Stomach (tissue), 19 donors: ENCODE data around the gene STEAP1. TPM values are rescaled to one million over a fixed set of nuclear protein-coding genes. Genes with fewer than 3 reads are reported as not detected.
"Not testable (repeated sequence)": the region's sequence is repeated elsewhere in the genome, so short reads cannot be mapped to it uniquely, and the experiment has no call there.

Experiments used
- DNase-seq, 2 donors: peaks; one replicate each; pipeline versions ENCODE4 v3.0.0 to v3.0.0-alpha.2; 2013 to 2019
- H3K27ac ChIP-seq, 5 donors: fragments of 200-600 bp in 4 of 5; sonication (generic) in 4 of 5; one replicate each; pipeline ENCODE4 v1.5.1; 2013 to 2019; ENCODE audit warnings: mild to moderate bottlenecking in 1 of 5, moderate library complexity in 1 of 5
- H3K27me3 ChIP-seq, 3 donors: fragments of 200-600 bp; sonication (generic); one replicate each; pipeline ENCODE4 v1.5.1; 2017 to 2019; ENCODE audit warnings: mixed run types in 1 of 3
- H3K36me3 ChIP-seq, 4 donors: fragments of 200-600 bp; sonication (generic); 1 replicate in 3 of 4; 2 replicates in 1 of 4; pipeline ENCODE4 v1.5.1; 2016 to 2019
- H3K4me1 ChIP-seq, 4 donors: fragments of 200-600 bp; sonication (generic); one replicate each; pipeline ENCODE4 v1.5.1; 2016 to 2019
- H3K4me3 ChIP-seq, 4 donors: fragments of 200-600 bp; sonication (generic) in 3 of 4; one replicate each; pipeline ENCODE4 v1.5.1; 2016 to 2019; ENCODE audit warnings: mild to moderate bottlenecking in 1 of 4
- H3K9me3 ChIP-seq, 4 donors: fragments of 200-600 bp; sonication (generic); one replicate each; pipeline ENCODE4 v1.5.1; 2016 to 2019
- EP300 ChIP-seq: sonication (generic); formaldehyde crosslinking; IDR thresholded peaks from one replicate; pipeline ENCODE4 v1.6.1; 2017; ENCODE audit warnings: antibody characterized with exemption
- POLR2A ChIP-seq, 4 donors: fragments of 450-650 bp; IDR thresholded peaks; one replicate each; pipeline ENCODE4 v1.6.1; 2016; ENCODE audit warnings: antibody characterized with exemption in 4 of 4, control low read depth in 2 of 4, mild to moderate bottlenecking in 1 of 4, moderate library complexity in 1 of 4
- POLR2AphosphoS5 ChIP-seq, 3 donors: sonication (generic); formaldehyde crosslinking; IDR thresholded peaks; one replicate each; pipeline ENCODE4 v1.6.1; 2016; ENCODE audit warnings: antibody characterized with exemption in 3 of 3
- WGBS, 5 donors: extraction: QIAGEN DNeasy Blood & Tissue Kit in 3 of 5; methylation state at CpG; one replicate each; pipeline versions ENCODE4 v1.1.5 to v1.1.7; 2013 to 2018; 5-methylcytosine and 5-hydroxymethylcytosine counted together
- intact Hi-C: fragments of 100-400 bp; cut with DNase I; formaldehyde crosslinking; loops from one replicate; pipeline ENCODE4 v1.15.1; 2023; ENCODE audit warnings: low total_unique reads
- long read RNA-seq, 10 donors: transcript quantifications; one replicate each; lab custom pipeline, GENCODE V29; 2026
- polyA plus RNA-seq, 3 donors: library from polyadenylated mRNA; stranded (reverse); fragments of 200-250 nt; gene quantifications; one replicate each; pipeline ENCODE4 v1.2.3, GENCODE V29; 2013
- total RNA-seq, 5 donors: library from RNA; depleted of rRNA; stranded (reverse); fragments of >200 nt; gene quantifications; one replicate each; pipeline versions ENCODE4 v1.1.0 to v1.2.3, GENCODE V29; 2014 to 2016
- TF ChIP-seq, protein P1 (sequence below), 7 experiments: fragments of 450-650 bp in 4 of 7; fragments of 200-600 bp in 3 of 7; sonication (generic) in 3 of 7; IDR thresholded peaks; one replicate each; pipeline ENCODE4 v1.5.1; 2016 to 2019; ENCODE audit warnings: antibody characterized with exemption in 7 of 7, control low read depth in 2 of 7, mild to moderate bottlenecking in 1 of 7
- donor health status: healthy with polysubstance abuse.
- donor health status: Bipolar disorder and iron deficiency.
- donor health status: healthy.

Gene STEAP1
- total RNA-seq (1 to 10 TPM in 4 of 5 donors, not detected in 1; 1.8 to 8.8 (median 3.9) TPM), polyA plus RNA-seq (1 to 10 TPM; 2.0 to 9.2 (median 5.2) TPM)
- long read RNA-seq, donor 1, partial matches to known transcripts, result 0 of 3 reads
- long read RNA-seq, donor 1, other reads (novel, unspliced or antisense), result 0 of 3 reads
- long read RNA-seq, donor 2, partial matches to known transcripts, result 0 of 3 reads
- long read RNA-seq, donor 2, other reads (novel, unspliced or antisense), result 0 of 3 reads
- long read RNA-seq, donor 3, transcript STEAP1-201 (5 exons, 1,313 nt), result major isoform, 5 of 5 reads
- long read RNA-seq, donor 3, partial matches to known transcripts, result 0 of 5 reads
- long read RNA-seq, donor 3, other reads (novel, unspliced or antisense), result 0 of 5 reads
- long read RNA-seq, donor 4, result 0 reads
- long read RNA-seq, donor 5, partial matches to known transcripts, result 0 of 1 reads
- long read RNA-seq, donor 5, other reads (novel, unspliced or antisense), result 0 of 1 reads
- long read RNA-seq, donor 6, partial matches to known transcripts, result 0 of 8 reads
- long read RNA-seq, donor 6, other reads (novel, unspliced or antisense), result 0 of 8 reads
- long read RNA-seq, donor 7, transcript STEAP1-201 (5 exons, 1,313 nt), result major isoform, 6 of 6 reads
- long read RNA-seq, donor 7, partial matches to known transcripts, result 0 of 6 reads
- long read RNA-seq, donor 7, other reads (novel, unspliced or antisense), result 0 of 6 reads
- long read RNA-seq, donor 8, partial matches to known transcripts, result 0 of 5 reads
- long read RNA-seq, donor 8, other reads (novel, unspliced or antisense), result 0 of 5 reads
- long read RNA-seq, donor 9, partial matches to known transcripts, result 5 of 9 reads
- long read RNA-seq, donor 9, other reads (novel, unspliced or antisense), result 0 of 9 reads
- long read RNA-seq, donor 10, transcript STEAP1-201 (5 exons, 1,313 nt), result major isoform, 6 of 6 reads
- long read RNA-seq, donor 10, partial matches to known transcripts, result 0 of 6 reads
- long read RNA-seq, donor 10, other reads (novel, unspliced or antisense), result 0 of 6 reads

DNA sequence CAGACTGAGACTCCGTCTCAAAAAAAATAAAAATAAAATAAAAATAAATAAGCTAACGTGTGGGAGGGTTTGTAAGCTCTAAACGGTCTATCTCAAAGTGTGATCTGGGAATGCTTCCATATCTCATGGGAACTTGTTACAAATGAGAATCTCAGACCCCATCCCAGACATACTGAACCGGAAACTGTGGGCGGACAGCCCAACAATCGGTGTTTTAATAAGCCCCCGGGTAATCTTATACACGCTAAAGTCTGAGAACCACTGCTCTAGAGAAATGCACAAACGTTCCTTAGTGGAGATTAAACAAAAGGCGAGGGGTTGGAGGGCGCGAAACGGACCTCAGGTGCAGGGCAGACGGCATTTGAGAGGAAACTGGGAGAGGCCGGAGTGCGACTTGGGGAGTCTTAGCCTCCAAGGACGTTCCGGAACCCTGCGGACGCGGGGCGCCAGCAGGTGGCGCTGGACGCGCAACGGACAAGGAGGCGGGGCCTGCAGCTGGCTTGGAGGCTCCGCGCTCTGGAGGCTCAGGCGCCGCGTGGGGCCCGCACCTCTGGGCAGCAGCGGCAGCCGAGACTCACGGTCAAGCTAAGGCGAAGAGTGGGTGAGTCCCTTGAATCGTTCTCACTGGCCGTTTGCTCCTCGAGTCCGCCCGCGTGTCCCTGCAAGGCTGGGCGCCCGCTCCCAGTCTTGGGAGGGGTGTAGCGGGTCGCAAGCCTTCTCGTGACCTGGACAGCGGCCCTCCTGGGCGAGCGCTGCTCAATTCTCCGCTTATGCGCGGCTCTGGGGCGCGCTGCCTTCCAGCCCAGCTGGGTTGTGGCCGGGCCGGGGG, at the start of gene STEAP1:
Gene STEAP1, plus strand, starts transcription at position 527 of the 829 bp plus-strand sequence. CDS start 5,320 bp downstream, outside the sequence.
- Histone ChIP-seq H3K27ac (peak within 1 kb of the TSS; percentile 2 to 82 (median 79)), H3K4me3 (peak within 1 kb of the TSS; percentile 48 to 69 (median 53)), H3K4me1 (peaks cover 0 to 14% (median 7%) of the 10 kb centered on the region in 4 donors)
- not testable (repeated sequence) for H3K27me3 ChIP-seq, H3K36me3 ChIP-seq, H3K9me3 ChIP-seq
- intact Hi-C loops, result loop anchor here (10.0 kb wide), 1 partner anchor 101 kb away; no protein-coding TSS in a partner anchor
- 5 to 9% (median 8%) methylated on average over 42 to 58 of the region's 58 CpGs for WGBS, 5 donors
- TF ChIP-seq POLR2AphosphoS5 (IDR thresholded peaks at IDR 0.05), result peak in 2 of 3 donors; percentile 38 to 69
- TF ChIP-seq, protein P1, sequence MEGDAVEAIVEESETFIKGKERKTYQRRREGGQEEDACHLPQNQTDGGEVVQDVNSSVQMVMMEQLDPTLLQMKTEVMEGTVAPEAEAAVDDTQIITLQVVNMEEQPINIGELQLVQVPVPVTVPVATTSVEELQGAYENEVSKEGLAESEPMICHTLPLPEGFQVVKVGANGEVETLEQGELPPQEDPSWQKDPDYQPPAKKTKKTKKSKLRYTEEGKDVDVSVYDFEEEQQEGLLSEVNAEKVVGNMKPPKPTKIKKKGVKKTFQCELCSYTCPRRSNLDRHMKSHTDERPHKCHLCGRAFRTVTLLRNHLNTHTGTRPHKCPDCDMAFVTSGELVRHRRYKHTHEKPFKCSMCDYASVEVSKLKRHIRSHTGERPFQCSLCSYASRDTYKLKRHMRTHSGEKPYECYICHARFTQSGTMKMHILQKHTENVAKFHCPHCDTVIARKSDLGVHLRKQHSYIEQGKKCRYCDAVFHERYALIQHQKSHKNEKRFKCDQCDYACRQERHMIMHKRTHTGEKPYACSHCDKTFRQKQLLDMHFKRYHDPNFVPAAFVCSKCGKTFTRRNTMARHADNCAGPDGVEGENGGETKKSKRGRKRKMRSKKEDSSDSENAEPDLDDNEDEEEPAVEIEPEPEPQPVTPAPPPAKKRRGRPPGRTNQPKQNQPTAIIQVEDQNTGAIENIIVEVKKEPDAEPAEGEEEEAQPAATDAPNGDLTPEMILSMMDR (IDR thresholded peaks at IDR 0.05), result peak in 5 of 7 experiments; percentile 62 to 92 (median 86)
- DNase-seq, result peak; percentile 96

GRCh38 chr7:90114972-90115371, 39.3 kb upstream of the STEAP1 start:
- DNase-seq, intact Hi-C loops: not testable (repeated sequence)

GRCh38 chr7:90118551-90119177, 35.6 kb upstream of the STEAP1 start:
- DNase-seq, result peak in 1 of 2 donors; percentile 51
- Histone ChIP-seq H3K4me3 (peak overlapping the region; percentile 46 to 58 (median 50)), H3K4me1 (peaks cover 0 to 22% (median 16%) of the 10 kb centered on the region in 4 donors), H3K27me3 (peaks cover 0 to 22% (median 16%) of the 10 kb centered on the region in 3 donors)
- intact Hi-C loops, H3K36me3 ChIP-seq, H3K27ac ChIP-seq, H3K9me3 ChIP-seq: not testable (repeated sequence)
- WGBS, 5 donors, result 1 to 4% (median 3%) methylated on average over 40 to 48 of the region's 48 CpGs

More at GRCh38 chr7:90114972-90115371, 39.3 kb upstream of the STEAP1 start:
- not testable (repeated sequence) for H3K27ac ChIP-seq, H3K4me3 ChIP-seq, H3K36me3 ChIP-seq, H3K9me3 ChIP-seq
- 0 to 24% methylated on average over 1 of the region's 1 CpG; no CpG with 5 or more reads in 3 of the 5 donors for WGBS, 5 donors
- peaks cover 0 to 19% (median 16%) of the 10 kb centered on the region in 3 donors for H3K27me3 ChIP-seq
- TF ChIP-seq, protein P1 (IDR thresholded peaks at IDR 0.05), result peak in 3 of 7 experiments; percentile 6 to 17 (median 12)
- H3K4me1 ChIP-seq, result peaks cover 0 to 19% (median 15%) of the 10 kb centered on the region in 4 donors

GRCh38 chr7:90119178-90119971, 34.9 kb upstream of the STEAP1 start:
- Histone ChIP-seq H3K27ac (no peak overlapping the region), H3K4me3 (peak overlapping the region; percentile 46 to 58 (median 50)), H3K27me3 (peaks cover 0 to 22% (median 16%) of the 10 kb centered on the region in 3 donors), H3K4me1 (peaks cover 0 to 22% (median 16%) of the 10 kb centered on the region in 4 donors), H3K36me3 (no peaks in the 10 kb centered on the region), H3K9me3 (no peaks in the 10 kb centered on the region)
- no peak for TF ChIP-seq POLR2A (IDR thresholded peaks at IDR 0.05)
- no peak for TF ChIP-seq EP300
- TF ChIP-seq, protein P1 (IDR thresholded peaks at IDR 0.05), result no peak
- no peak for TF ChIP-seq POLR2AphosphoS5 (IDR thresholded peaks at IDR 0.05)
- intact Hi-C loops, result no loop called here
- DNase-seq, result peak in 1 of 2 donors; percentile 76
- 1 to 3% (median 2%) methylated on average over 13 to 58 of the region's 58 CpGs for WGBS, 5 donors

GRCh38 chr7:90120205-90120604, 34.1 kb upstream of the STEAP1 start:
- Histone ChIP-seq H3K4me1 (peaks cover 0 to 22% (median 16%) of the 10 kb centered on the region in 4 donors), H3K27me3 (peaks cover 0 to 22% (median 16%) of the 10 kb centered on the region in 3 donors), H3K4me3 (peak overlapping the region in 3 of 4 donors; percentile 46 to 58 (median 48))
- H3K36me3 ChIP-seq, intact Hi-C loops, H3K9me3 ChIP-seq, DNase-seq, H3K27ac ChIP-seq: not testable (repeated sequence)
- WGBS, 5 donors, result 30 to 60% (median 40%) methylated on average over 4 of the region's 4 CpGs

GRCh38 chr7:90131746-90132145, 22.5 kb upstream of the STEAP1 start:
- DNase-seq, H3K36me3 ChIP-seq, intact Hi-C loops, H3K27ac ChIP-seq, H3K27me3 ChIP-seq, H3K4me3 ChIP-seq, H3K4me1 ChIP-seq: not testable (repeated sequence)
- H3K9me3 ChIP-seq, result peaks cover 0 to 11% (median 5%) of the 10 kb centered on the region in 4 donors
- 88 to 94% (median 93%) methylated on average over 8 of the region's 8 CpGs for WGBS, 5 donors
